Measurements from ENCODE around the gene ATP2C2.
A peak's percentile ranks its signal among the peaks of the same experiment; 100 is the strongest.

ATP2C2 gene

DNA sequence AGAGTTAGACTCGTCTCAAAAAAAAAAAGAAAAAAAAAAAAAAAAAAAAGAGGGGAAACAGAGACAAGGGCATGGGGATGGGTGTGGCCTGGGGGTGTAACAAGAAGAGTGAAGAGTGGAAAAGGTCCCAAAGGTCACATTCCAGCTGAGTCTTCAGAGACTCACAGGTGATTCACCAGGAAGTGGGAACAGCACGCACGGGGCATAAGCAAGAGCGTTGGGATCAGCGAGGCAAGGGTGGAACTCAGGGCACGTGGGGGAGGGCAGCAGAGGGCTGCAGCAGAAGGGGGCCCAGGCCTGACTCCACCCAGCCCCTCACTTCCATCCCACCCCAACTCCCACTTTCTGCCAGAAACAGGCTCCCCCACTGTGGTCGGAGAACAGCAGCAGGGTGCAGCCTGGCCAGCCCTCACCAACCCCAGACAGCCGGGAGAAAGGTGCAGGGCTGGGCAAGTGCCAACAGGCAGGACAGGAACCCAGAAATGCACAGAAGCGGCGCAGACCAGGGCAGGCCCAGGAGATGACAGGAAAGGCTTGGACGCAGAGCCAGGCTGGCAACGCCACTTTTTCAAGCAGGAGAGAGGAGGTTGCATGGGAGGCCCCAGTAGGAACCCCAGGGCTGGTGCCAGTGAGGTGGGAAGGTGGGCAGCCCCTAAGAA, 132.9 kb downstream of the ATP2C2 start:
- no peak overlapping the region for H3K27ac ChIP-seq (ENCODE audit: low read depth, low read length, severe bottlenecking)
- H3K4me1 ChIP-seq (ENCODE audit: control insufficient read depth, insufficient read depth, low read length, poor library complexity, severe bottlenecking) = peaks cover 23% of the 10 kb centered on the region
- WGBS, 2 experiments (ENCODE audit: insufficient coverage in 2 of 2) = 94 to 98% methylated on average over 6 to 11 of the region's 12 CpGs
- no peak overlapping the region for H3K4me3 ChIP-seq (ENCODE audit: extremely low read depth, insufficient read depth, low read length, poor library complexity, severe bottlenecking)
- H3K36me3 ChIP-seq (ENCODE audit: control insufficient read depth, insufficient read depth, low read length) = peaks cover 38% of the 10 kb centered on the region
- no peaks in the 10 kb centered on the region for H3K9me3 ChIP-seq (ENCODE audit: control insufficient read depth, low read length)

DNA sequence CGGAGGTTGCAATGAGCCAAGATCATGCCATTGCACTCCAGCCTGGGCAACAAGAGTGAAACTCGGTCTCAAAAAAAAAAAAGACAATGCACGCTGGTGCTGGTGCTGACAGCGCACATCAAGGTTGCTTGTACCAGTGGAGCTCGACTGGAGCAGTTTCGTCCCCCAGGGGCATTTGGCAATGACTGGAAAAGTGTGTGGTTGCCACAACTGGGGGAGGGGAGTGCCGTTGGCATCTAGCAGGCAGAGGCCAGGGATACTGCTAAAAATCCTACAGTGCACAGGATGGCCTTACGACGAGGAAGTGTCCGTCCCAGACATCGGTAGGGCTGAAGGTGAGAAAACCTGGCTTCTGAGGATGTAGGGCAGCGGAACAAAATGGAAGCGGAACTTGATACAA, 133.7 kb downstream of the ATP2C2 start:
- H3K27ac ChIP-seq (ENCODE audit: low read depth, low read length, severe bottlenecking) = no peak overlapping the region
- peaks cover 23% of the 10 kb centered on the region for H3K4me1 ChIP-seq (ENCODE audit: control insufficient read depth, insufficient read depth, low read length, poor library complexity, severe bottlenecking)
- H3K4me3 ChIP-seq (ENCODE audit: extremely low read depth, insufficient read depth, low read length, poor library complexity, severe bottlenecking) = no peak overlapping the region
- H3K36me3 ChIP-seq (ENCODE audit: control insufficient read depth, insufficient read depth, low read length) = peaks cover 29% of the 10 kb centered on the region
- WGBS, 2 experiments (ENCODE audit: insufficient coverage in 2 of 2) = 98% methylated on average over 13 of the region's 13 CpGs
- H3K9me3 ChIP-seq (ENCODE audit: control insufficient read depth, low read length) = no peaks in the 10 kb centered on the region

DNA sequence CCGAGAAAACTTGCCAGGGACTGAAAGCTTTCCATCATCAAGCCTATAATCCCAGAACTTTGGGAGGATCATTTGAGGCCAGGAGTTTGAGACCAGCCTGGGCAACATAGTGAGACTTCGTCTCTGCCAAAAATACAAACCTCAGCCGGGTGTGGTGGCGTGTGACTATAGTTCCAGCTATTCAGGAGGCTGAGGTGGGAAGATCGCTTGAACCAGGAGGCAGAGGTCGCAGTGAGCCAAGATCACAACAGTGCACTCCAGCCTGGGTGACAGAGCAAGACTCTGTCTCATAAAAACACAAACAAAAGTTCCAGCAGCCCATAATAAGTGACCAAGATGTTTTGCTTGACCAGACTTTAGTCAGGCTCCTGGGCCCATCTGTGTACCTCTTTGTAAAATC, 134.2 kb downstream of the ATP2C2 start:
- H3K4me3 ChIP-seq (ENCODE audit: extremely low read depth, insufficient read depth, low read length, poor library complexity, severe bottlenecking) = no peak overlapping the region
- 98 to 100% methylated on average over 6 of the region's 6 CpGs for WGBS, 2 experiments (ENCODE audit: insufficient coverage in 2 of 2)
- peaks cover 23% of the 10 kb centered on the region for H3K4me1 ChIP-seq (ENCODE audit: control insufficient read depth, insufficient read depth, low read length, poor library complexity, severe bottlenecking)
- H3K9me3 ChIP-seq (ENCODE audit: control insufficient read depth, low read length) = no peaks in the 10 kb centered on the region
- H3K27ac ChIP-seq (ENCODE audit: low read depth, low read length, severe bottlenecking) = no peak overlapping the region
- peaks cover 24% of the 10 kb centered on the region for H3K36me3 ChIP-seq (ENCODE audit: control insufficient read depth, insufficient read depth, low read length)

DNA sequence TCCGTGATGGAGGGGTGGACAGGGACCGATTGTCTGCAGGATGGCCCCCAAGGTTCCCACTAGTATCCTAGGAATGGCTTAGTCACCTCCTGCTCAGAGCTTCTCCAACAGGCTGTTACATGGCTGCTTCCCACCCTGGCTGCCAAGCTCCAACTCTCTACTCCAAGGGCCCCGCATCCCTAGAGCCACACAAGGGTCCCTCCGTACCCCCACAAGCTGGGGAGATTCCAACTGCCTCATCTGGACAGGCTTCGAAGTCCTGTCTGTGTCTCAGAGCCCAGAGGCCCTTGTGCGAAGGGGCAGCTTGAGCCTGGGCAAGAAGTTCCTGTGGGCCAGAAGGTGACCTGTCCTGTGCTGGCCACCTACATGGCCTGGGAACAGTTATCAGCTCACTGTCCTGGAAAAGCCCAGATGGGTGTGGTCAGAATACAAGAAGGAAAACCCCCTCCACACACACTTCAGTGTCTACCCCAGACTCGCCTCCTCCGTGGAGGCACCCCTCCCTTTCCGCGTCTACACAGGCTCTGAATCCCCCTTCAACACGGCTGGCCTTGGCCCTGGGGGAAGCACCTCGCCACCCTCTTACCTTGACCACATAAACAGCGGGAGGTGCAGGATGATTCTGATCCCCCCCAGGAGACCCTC, 135.5 kb downstream of the ATP2C2 start:
- WGBS, 2 experiments (ENCODE audit: insufficient coverage in 2 of 2) = 48 to 74% methylated on average over 8 to 11 of the region's 13 CpGs
- Histone ChIP-seq H3K4me3 (ENCODE audit: extremely low read depth, insufficient read depth, low read length, poor library complexity, severe bottlenecking) (peak overlapping the region; percentile 77), H3K27ac (ENCODE audit: low read depth, low read length, severe bottlenecking) (no peak overlapping the region), H3K4me1 (ENCODE audit: control insufficient read depth, insufficient read depth, low read length, poor library complexity, severe bottlenecking) (peaks cover 23% of the 10 kb centered on the region), H3K36me3 (ENCODE audit: control insufficient read depth, insufficient read depth, low read length) (peaks cover 14% of the 10 kb centered on the region), H3K9me3 (ENCODE audit: control insufficient read depth, low read length) (no peaks in the 10 kb centered on the region)

DNA sequence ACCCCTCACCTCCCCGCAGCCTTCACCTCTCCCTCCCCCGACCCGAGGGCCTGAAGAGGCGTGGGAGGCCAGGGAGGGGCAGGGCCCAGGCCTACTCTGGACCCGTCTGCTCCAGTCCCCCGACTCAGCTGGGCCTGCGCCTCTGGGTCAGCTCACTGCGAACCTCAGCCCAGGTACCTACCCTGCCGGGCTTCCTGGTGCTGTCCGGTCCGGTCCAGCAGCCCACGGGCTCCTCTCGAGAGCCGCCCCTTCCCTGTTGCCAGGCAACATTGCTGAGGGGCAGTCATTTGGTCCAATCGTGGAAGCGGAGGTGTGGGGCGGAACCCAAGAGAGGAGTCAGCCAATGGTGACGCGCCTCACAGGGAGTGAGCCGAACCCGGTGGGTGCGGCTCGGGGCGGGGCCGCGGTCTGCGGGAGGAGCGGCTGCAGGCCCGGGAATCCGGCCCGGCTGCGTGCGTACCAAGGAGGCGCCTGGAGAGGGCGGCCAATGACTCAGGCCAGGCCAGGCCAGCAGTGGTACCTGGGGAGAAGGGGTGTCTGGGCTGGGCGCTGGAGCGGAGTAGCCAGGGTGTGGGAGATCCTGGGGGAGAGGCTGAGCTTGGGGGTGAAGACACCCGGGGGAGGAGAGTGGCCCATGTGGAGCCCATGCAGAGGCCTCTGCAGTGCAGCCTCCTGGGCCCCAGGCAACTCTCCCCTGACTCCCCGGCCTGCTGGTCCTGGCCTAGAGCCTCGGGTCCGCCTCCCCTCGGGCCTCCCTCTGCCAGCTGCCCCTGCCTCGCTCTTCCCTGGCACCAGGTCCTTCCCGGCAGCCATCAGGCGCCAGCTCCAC, 136.3 kb downstream of the ATP2C2 start, which contains the start of gene MEAK7:
TSS of gene MEAK7 (minus strand) at position 240 of the 829 bp plus-strand sequence. CDS start 6,573 bp downstream, outside the sequence.
- Histone ChIP-seq H3K4me3 (ENCODE audit: extremely low read depth, insufficient read depth, low read length, poor library complexity, severe bottlenecking) (peak within 1 kb of the TSS; percentile 77), H3K9me3 (ENCODE audit: control insufficient read depth, low read length) (no peaks in the 10 kb centered on the region), H3K36me3 (ENCODE audit: control insufficient read depth, insufficient read depth, low read length) (peaks cover 14% of the 10 kb centered on the region), H3K27ac (ENCODE audit: low read depth, low read length, severe bottlenecking) (peak within 1 kb of the TSS; percentile 69), H3K4me1 (ENCODE audit: control insufficient read depth, insufficient read depth, low read length, poor library complexity, severe bottlenecking) (peaks cover 17% of the 10 kb centered on the region)
- WGBS, 2 experiments (ENCODE audit: insufficient coverage in 2 of 2) = 12% methylated on average over 30 to 33 of the region's 45 CpGs

DNA sequence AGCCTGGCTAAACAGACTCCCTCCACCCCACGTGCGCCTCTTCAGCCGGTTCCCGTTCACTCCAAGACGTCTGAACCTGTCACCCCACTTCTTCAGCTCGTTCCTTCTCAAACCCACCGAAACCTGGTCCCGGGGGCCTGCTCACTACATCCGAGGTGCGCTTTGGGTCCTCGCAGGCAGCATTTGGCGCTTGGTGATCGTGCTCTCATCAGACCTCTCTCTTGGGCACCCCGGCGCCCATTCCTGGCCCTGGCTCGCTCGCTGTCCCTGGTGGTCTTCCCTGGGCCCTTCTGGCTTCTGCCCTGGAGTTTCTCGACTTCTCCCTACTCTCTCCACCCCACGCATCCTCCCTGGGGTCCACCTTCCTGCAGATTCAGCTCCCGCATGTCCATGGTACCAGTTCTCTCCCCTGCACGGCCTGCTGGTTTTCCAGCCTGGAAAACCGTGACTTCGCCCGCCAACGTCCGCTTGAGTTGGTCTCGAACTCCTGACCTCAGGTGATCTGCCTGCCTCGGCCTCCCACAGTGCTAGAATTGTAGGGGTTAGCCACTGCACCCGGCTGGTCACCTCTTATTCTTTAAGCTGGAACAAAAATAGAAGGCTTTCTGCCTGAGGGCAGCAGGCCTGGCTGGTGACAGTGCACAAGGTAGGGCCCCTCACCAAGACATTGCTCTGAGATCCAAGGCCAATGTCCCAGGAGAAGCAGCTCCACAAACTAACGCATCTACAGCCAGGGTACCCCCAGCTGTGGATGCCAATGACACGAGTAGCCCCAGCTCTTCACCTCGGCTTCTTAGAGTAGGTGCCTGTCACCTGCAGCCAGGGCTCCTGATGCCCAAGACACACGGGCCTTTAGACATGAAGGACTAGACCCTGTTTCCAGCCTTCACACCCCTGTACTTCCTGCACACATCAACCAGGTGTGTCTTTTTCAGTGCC, 137.2 kb downstream of the ATP2C2 start:
- Histone ChIP-seq H3K36me3 (ENCODE audit: control insufficient read depth, insufficient read depth, low read length) (peaks cover 14% of the 10 kb centered on the region), H3K9me3 (ENCODE audit: control insufficient read depth, low read length) (no peaks in the 10 kb centered on the region), H3K4me1 (ENCODE audit: control insufficient read depth, insufficient read depth, low read length, poor library complexity, severe bottlenecking) (peaks cover 17% of the 10 kb centered on the region), H3K27ac (ENCODE audit: low read depth, low read length, severe bottlenecking) (peak overlapping the region; percentile 69), H3K4me3 (ENCODE audit: extremely low read depth, insufficient read depth, low read length, poor library complexity, severe bottlenecking) (peak overlapping the region; percentile 77)
- WGBS, 2 experiments (ENCODE audit: insufficient coverage in 2 of 2) = 93 to 94% methylated on average over 33 of the region's 33 CpGs

GRCh38 chr16:84507011-84507982, 139.0 kb downstream of the ATP2C2 start:
- H3K9me3 ChIP-seq (ENCODE audit: control insufficient read depth, low read length) = no peaks in the 10 kb centered on the region
- no peak overlapping the region for H3K4me3 ChIP-seq (ENCODE audit: extremely low read depth, insufficient read depth, low read length, poor library complexity, severe bottlenecking)
- peaks cover 17% of the 10 kb centered on the region for H3K4me1 ChIP-seq (ENCODE audit: control insufficient read depth, insufficient read depth, low read length, poor library complexity, severe bottlenecking)
- 90 to 91% methylated on average over 21 to 25 of the region's 27 CpGs for WGBS, 2 experiments (ENCODE audit: insufficient coverage in 2 of 2)
- H3K36me3 ChIP-seq (ENCODE audit: control insufficient read depth, insufficient read depth, low read length) = peaks cover 4% of the 10 kb centered on the region
- H3K27ac ChIP-seq (ENCODE audit: low read depth, low read length, severe bottlenecking) = no peak overlapping the region

DNA sequence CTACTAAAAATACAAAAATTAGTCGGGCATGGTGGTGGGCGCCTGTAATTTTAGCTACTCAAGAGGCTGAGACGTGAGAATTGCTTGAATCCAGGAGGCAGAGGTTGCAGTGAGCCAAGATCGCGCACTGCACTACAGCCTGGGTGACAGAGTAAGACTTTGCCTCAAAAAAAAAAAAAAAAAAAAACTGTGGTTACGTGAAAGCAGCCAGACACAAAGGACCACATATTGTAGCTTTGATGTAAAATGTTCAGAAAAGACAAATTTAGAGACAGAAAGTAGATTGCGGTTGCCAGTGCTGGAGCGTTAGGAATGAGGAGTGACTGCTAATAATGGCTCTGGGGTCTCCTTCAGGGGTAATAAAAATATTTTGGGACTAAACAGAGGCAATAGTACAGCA, 140.2 kb downstream of the ATP2C2 start:
- H3K27ac ChIP-seq (ENCODE audit: low read depth, low read length, severe bottlenecking) = no peak overlapping the region
- H3K36me3 ChIP-seq (ENCODE audit: control insufficient read depth, insufficient read depth, low read length) = no peaks in the 10 kb centered on the region
- peaks cover 11% of the 10 kb centered on the region for H3K4me1 ChIP-seq (ENCODE audit: control insufficient read depth, insufficient read depth, low read length, poor library complexity, severe bottlenecking)
- H3K9me3 ChIP-seq (ENCODE audit: control insufficient read depth, low read length) = no peaks in the 10 kb centered on the region
- 90 to 94% methylated on average over 2 to 7 of the region's 8 CpGs for WGBS, 2 experiments (ENCODE audit: insufficient coverage in 2 of 2)
- no peak overlapping the region for H3K4me3 ChIP-seq (ENCODE audit: extremely low read depth, insufficient read depth, low read length, poor library complexity, severe bottlenecking)

DNA sequence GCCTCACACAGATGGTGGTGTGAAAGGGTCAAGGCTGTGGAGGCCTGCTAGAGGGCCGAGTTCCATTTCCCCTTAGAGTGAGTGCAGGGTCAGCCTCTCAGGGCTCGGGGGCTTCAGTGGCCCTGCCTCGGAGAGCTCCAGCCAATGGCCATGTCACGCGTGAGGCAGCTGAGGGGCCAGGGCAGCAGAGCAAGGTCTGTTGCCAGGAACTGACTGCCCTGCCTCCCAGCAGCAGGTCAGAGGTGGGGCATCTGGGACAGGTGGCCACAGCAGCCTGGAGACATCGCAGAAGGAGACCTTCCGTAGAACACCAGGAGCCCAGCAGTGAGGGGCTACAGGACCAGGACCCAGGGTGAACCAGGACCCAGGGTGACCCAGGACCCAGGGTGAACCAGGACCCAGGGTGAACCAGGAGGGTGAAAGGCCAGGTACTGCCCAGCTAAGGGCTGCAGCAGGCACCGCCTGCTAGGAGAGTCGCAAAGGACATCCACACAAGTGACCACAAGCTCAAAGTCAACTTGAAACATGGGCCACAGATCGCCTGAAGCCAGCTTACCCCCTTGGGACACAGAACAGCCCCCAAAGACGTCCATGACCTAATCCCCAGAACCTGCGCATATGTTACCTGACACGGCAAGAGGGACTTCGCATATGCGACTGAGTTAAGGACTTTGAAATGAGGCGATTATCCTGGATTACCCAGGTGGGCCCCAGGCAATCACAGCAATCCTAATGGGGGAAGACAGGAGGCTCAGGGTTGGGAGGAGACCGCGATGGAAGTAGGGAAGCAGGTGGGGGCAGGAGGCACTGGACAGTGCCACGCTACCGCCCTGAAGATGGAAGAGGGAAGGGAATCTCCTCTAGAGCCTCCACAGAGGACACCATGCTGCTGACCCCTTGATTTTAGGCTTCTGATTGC, 141.0 kb downstream of the ATP2C2 start:
- no peak overlapping the region for H3K27ac ChIP-seq (ENCODE audit: low read depth, low read length, severe bottlenecking)
- H3K9me3 ChIP-seq (ENCODE audit: control insufficient read depth, low read length) = no peaks in the 10 kb centered on the region
- no peaks in the 10 kb centered on the region for H3K36me3 ChIP-seq (ENCODE audit: control insufficient read depth, insufficient read depth, low read length)
- H3K4me3 ChIP-seq (ENCODE audit: extremely low read depth, insufficient read depth, low read length, poor library complexity, severe bottlenecking) = no peak overlapping the region
- peaks cover 8% of the 10 kb centered on the region for H3K4me1 ChIP-seq (ENCODE audit: control insufficient read depth, insufficient read depth, low read length, poor library complexity, severe bottlenecking)
- WGBS, 2 experiments (ENCODE audit: insufficient coverage in 2 of 2) = 73 to 85% methylated on average over 17 of the region's 20 CpGs
